ENCODE data around the gene STX17. TPM values are rescaled to one million over a fixed set of nuclear protein-coding genes. Genes with fewer than 3 reads are reported as not detected.
A peak's percentile ranks its signal among the peaks of the same experiment; 100 is the strongest.

Gene STX17
- total and polyA plus RNA-seq, 10 of the 15 experiments (the other 5 are each of a cell fraction or from before 2014, with no cell fraction given): 11.5 to 29.3 (median 20.0) TPM

GRCh38 chr9:99905833-99906402 lies 536 bp upstream of the STX17 start:
- peak overlapping the region; percentile 82 for H3K4me2 ChIP-seq (ENCODE audit: control insufficient read depth, insufficient read depth)
- H3K27ac ChIP-seq (ENCODE audit: control insufficient read depth, insufficient read depth): no peak overlapping the region
- ChIA-PET RAD21 (ENCODE audit: unreplicated experiment) (interaction anchor here (0.9 to 2.4 kb wide), 3 partner anchors 10 to 83 kb away, joined by 3 to 8 read pairs (median 3); no protein-coding TSS in a partner anchor), POLR2A (interaction anchor here (1.2 kb wide), 1 partner anchor 78 kb away, joined by 10 read pairs; no protein-coding TSS in a partner anchor), SMC1A (ENCODE audit: uncharacterized antibody, unreplicated experiment) (interaction anchor here (1.0 to 2.9 kb wide), 5 partner anchors 12 to 674 kb away, joined by 3 to 9 read pairs (median 3); no protein-coding TSS in a partner anchor), CTCF (interaction anchor here (1.1 to 3.8 kb wide), 7 partner anchors 8 to 82 kb away, joined by 3 to 14 read pairs (median 3); no protein-coding TSS in a partner anchor)
- no peaks in the 10 kb centered on the region for H3K36me3 ChIP-seq (ENCODE audit: control insufficient read depth in 2 of 2, insufficient read depth in 2 of 2, low read length in 1 of 2)
- H3K9me3 ChIP-seq (replicated peaks; ENCODE audit: control insufficient read depth, insufficient read depth, low read length): no peaks in the 10 kb centered on the region; the same call in 2 of the 3 replicates
- H3K4me3 ChIP-seq: peak overlapping the region; percentile 91
- in situ Hi-C loops (cut with MboI) (no loop called here), intact Hi-C loops (cut with micrococcal nuclease; ENCODE audit: unreplicated experiment) (loop anchor here (2.0 kb wide), 2 partner anchors 37 to 81 kb away; no protein-coding TSS in a partner anchor)
- FAIRE-seq: peak; percentile 7
- H3K4me1 ChIP-seq (ENCODE audit: control insufficient read depth, insufficient read depth, low read length): peaks cover 5% of the 10 kb centered on the region; the same call in 1 of the 2 replicates
- peaks cover 17% of the 10 kb centered on the region for H3K79me2 ChIP-seq (ENCODE audit: control insufficient read depth, insufficient read depth, low read length)
- H4K20me1 ChIP-seq (ENCODE audit: control insufficient read depth, insufficient read depth): no peaks in the 10 kb centered on the region
- TF ChIP-seq E4F1 (IDR thresholded peaks at IDR 0.05; ENCODE audit: borderline replicate concordance, partially characterized antibody) (no peak), LARP7 (IDR thresholded peaks at IDR 0.05) (no peak), CHD2 (IDR thresholded peaks at IDR 0.05; ENCODE audit: borderline replicate concordance, low read depth, low read length) (no peak), RAD51 (IDR thresholded peaks at IDR 0.05) (no peak), PRDM15 (CRISPR knock-in tag; IDR thresholded peaks at IDR 0.05) (no peak), NR2C2 (IDR thresholded peaks at IDR 0.05; ENCODE audit: borderline replicate concordance, control insufficient read depth, insufficient read length, low read depth) (no peak), TCF3 (IDR thresholded peaks at IDR 0.05; ENCODE audit: borderline replicate concordance, insufficient read depth, low read depth, low read length) (no peak), IRF5 (IDR thresholded peaks at IDR 0.05; ENCODE audit: borderline replicate concordance) (no peak), CREB1 (IDR thresholded peaks at IDR 0.05; ENCODE audit: low read depth) (no peak)
- H2AFZ ChIP-seq (ENCODE audit: control insufficient read depth, low read depth, low read length): peak overlapping the region; percentile 95
- peak overlapping the region; percentile 35; the same call in 1 of the 2 replicates for H3K9ac ChIP-seq (ENCODE audit: control insufficient read depth, insufficient read depth, low read length)
- no peaks in the 10 kb centered on the region for H3K27me3 ChIP-seq (replicated peaks in 1 of 2; ENCODE audit: control insufficient read depth in 2 of 2, insufficient read depth in 2 of 2, low read length in 1 of 2)
- BruUV-seq (replicated peaks): TSS peak; percentile 74
- DNase-seq (ENCODE audit: low read depth, low spot score): no peak
- WGBS (ENCODE audit: insufficient coverage, insufficient replicate concordance, low lambda C conversion rate, missing lambda C conversion rate): 15% methylated on average over 9 of the region's 9 CpGs
- ATAC-seq: no peak; the same call in 2 of the 3 replicates
